ENCODE measurements around the gene OSBPL5.

DNA sequence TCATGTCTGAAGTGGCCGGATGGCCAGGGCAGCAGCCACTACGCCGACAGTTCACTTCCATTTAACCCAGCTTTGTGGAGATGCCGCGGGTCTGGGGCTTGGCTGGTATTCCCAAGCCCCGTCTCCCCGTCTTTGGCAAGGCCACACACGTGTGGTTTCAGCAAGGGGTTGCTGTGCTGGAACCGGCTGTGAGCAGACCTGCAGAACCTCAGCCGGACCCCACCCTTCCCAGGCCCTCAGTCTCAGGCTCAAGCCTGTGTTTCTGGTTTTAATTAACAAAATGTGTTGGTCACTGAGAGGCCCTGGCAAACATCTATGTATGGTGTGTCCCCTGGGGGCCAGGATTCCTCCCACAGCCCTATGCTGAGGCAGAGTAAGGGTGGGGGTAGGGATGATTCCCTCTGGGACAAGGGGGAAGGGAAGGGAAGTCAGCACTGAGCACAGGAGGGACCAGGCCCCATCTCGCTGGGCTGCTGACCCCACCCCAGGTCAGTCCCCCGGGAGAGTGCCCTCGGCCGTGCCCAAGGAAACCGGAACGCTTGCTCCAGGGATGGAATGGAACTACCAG, 9.3 kb downstream of the OSBPL5 start:
- TF ChIP-seq, protein P1, sequence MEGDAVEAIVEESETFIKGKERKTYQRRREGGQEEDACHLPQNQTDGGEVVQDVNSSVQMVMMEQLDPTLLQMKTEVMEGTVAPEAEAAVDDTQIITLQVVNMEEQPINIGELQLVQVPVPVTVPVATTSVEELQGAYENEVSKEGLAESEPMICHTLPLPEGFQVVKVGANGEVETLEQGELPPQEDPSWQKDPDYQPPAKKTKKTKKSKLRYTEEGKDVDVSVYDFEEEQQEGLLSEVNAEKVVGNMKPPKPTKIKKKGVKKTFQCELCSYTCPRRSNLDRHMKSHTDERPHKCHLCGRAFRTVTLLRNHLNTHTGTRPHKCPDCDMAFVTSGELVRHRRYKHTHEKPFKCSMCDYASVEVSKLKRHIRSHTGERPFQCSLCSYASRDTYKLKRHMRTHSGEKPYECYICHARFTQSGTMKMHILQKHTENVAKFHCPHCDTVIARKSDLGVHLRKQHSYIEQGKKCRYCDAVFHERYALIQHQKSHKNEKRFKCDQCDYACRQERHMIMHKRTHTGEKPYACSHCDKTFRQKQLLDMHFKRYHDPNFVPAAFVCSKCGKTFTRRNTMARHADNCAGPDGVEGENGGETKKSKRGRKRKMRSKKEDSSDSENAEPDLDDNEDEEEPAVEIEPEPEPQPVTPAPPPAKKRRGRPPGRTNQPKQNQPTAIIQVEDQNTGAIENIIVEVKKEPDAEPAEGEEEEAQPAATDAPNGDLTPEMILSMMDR (conservative IDR thresholded peaks at IDR 0.05 in 1 of 2, IDR thresholded peaks at IDR 0.05 in 1 of 2; ENCODE audit: low read depth in 1 of 2, low read length in 2 of 2): no peak
- TF ChIP-seq EZH2 (IDR thresholded peaks at IDR 0.05; ENCODE audit: low read length, missing control alignments): no peak
